Esophagus squamous epithelium (tissue), 5 donors: ENCODE results near the gene CROCC2. TPM values are rescaled to one million over a fixed set of nuclear protein-coding genes. Genes with fewer than 3 reads are reported as not detected.

Experiments
- DNase-seq: peaks from one replicate; lab custom pipeline; 2025; lab: John Stamatoyannopoulos, UW
- H3K27ac ChIP-seq, 4 donors: fragments of 200-600 bp; sonication (generic); one replicate each; pipeline ENCODE4 v1.5.1; 2016 to 2019; ENCODE audit warnings: mild to moderate bottlenecking in 1 of 4
- H3K27me3 ChIP-seq, 4 donors: fragments of 200-600 bp; sonication (generic); 1 replicate in 3 of 4; 2 replicates in 1 of 4; pipeline versions ENCODE4 v1.5.1 to v1.6.0; 2017 to 2021; ENCODE audit warnings: antibody characterized with exemption in 1 of 4
- H3K36me3 ChIP-seq, 3 donors: fragments of 200-600 bp; sonication (generic); one replicate each; pipeline ENCODE4 v1.5.1; 2016 to 2019
- H3K4me1 ChIP-seq, 3 donors: fragments of 200-600 bp; sonication (generic); one replicate each; pipeline ENCODE4 v1.5.1; 2017 to 2019
- H3K4me3 ChIP-seq, 4 donors: fragments of 200-600 bp; sonication (generic); 1 replicate in 3 of 4; 2 replicates in 1 of 4; pipeline ENCODE4 v1.5.1; 2016 to 2019; ENCODE audit warnings: mild to moderate bottlenecking in 2 of 4, moderate library complexity in 1 of 4
- H3K9me3 ChIP-seq, 3 donors: fragments of 200-600 bp; sonication (generic); one replicate each; pipeline ENCODE4 v1.5.1; 2016 to 2019
- POLR2A ChIP-seq, 4 donors: fragments of 450-650 bp; IDR thresholded peaks; one replicate each; pipeline ENCODE4 v1.6.1; 2017; ENCODE audit warnings: antibody characterized with exemption in 4 of 4, mild to moderate bottlenecking in 4 of 4, moderate library complexity in 3 of 4
- WGBS, 2 donors: methylation state at CpG; one replicate each; pipeline ENCODE4 v1.1.5; 2018; 5-methylcytosine and 5-hydroxymethylcytosine counted together
- intact Hi-C: fragments of 100-400 bp; cut with DNase I; formaldehyde crosslinking; loops from one replicate; pipeline ENCODE4 v1.15.0; 2022
- total RNA-seq, 4 donors: library from RNA; depleted of rRNA; stranded (reverse); fragments of >200 nt; gene quantifications; one replicate each; pipeline ENCODE4 v1.1.0, GENCODE V29; 2016
- TF ChIP-seq, protein P1 (sequence below), 6 experiments: fragments of 450-650 bp in 4 of 6; fragments of 200-600 bp in 2 of 6; sonication (generic) in 2 of 6; IDR thresholded peaks; one replicate each; pipeline ENCODE4 v1.5.1; 2016 to 2019; ENCODE audit warnings: antibody characterized with exemption in 6 of 6, mild to moderate bottlenecking in 4 of 6, moderate library complexity in 4 of 6
- donor health status: DM: yes; HTN: yes; CAD: no.

The CROCC2 gene
- total RNA-seq, 4 donors from 2014 or later: not detected

DNA sequence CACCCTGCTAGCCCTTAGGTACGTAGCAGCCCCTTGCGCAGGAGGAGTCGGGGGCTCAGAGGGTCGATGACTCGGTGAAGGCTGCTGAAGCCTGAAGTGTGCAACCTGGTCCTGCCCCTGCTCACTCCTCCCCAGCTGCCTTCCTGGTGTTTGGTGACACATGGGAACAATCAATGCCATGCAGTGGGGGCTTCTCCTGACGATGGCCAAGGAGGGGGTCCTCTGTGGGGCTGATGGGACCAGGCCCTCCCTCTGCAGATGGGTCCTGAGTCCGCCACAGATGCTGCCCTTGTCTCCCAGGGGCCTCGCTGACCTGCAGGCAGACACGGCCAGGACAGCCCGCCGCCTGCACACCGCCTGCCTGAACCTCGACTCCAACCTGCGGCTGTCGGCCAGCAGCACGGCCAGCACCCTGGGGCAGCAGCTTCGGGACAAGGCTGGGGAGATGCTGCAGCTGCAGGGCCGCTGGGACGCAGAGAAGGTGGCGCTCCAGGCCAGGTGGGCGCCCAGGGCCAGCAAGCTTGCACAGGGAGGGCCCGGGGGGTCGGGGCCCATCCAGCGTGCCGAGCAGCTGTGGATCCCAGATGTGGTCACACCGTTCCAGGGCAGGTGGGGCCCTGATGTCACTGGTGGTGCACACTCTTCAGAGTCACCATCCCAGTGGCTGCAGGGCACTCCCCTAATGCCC is 24.6 kb downstream of the CROCC2 start:
- Histone ChIP-seq H3K36me3 (no peaks in the 10 kb centered on the region), H3K4me1 (peaks cover 0 to 3% (median 0%) of the 10 kb centered on the region in 3 donors), H3K4me3 (no peak overlapping the region), H3K27me3 (peaks cover 0 to 26% (median 0%) of the 10 kb centered on the region in 4 donors), H3K9me3 (no peaks in the 10 kb centered on the region), H3K27ac (no peak overlapping the region)
- 90 to 95% methylated on average over 5 to 10 of the region's 26 CpGs for WGBS, 2 donors
- intact Hi-C loops: no loop called here
- DNase-seq: no peak
- TF ChIP-seq, protein P1, sequence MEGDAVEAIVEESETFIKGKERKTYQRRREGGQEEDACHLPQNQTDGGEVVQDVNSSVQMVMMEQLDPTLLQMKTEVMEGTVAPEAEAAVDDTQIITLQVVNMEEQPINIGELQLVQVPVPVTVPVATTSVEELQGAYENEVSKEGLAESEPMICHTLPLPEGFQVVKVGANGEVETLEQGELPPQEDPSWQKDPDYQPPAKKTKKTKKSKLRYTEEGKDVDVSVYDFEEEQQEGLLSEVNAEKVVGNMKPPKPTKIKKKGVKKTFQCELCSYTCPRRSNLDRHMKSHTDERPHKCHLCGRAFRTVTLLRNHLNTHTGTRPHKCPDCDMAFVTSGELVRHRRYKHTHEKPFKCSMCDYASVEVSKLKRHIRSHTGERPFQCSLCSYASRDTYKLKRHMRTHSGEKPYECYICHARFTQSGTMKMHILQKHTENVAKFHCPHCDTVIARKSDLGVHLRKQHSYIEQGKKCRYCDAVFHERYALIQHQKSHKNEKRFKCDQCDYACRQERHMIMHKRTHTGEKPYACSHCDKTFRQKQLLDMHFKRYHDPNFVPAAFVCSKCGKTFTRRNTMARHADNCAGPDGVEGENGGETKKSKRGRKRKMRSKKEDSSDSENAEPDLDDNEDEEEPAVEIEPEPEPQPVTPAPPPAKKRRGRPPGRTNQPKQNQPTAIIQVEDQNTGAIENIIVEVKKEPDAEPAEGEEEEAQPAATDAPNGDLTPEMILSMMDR (IDR thresholded peaks at IDR 0.05): no peak
- TF ChIP-seq POLR2A (IDR thresholded peaks at IDR 0.05): no peak

DNA sequence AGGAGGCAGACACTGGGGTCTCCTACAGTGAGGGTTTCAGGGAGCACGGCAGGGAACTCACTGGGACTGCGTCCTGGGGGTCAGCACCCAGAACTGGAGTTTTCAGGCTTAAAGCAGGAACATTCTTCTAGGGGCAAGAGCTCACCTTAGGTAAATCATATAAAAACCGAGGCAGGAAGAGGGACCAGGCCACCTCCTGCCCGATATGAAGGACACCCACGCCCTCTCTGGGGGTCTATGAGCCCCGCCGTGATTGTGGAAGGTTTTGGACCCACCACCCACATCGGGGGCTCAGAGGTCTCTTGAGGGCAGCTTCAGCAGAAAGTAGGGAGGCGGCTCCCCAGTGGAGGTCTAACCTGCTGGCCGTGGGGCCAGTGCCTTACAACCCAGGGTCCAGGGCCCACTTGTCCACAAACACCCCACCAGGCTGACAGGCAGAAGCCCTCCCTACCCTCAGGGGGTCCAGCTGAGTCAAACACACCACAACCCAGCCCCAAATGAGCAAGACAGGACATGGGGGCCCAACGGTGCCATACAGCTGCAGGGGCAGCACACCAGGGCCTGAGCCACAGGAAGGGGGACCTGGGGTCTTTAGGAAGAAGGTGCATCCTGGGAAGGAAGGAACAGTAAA is 25.3 kb downstream of the CROCC2 start:
- intact Hi-C loops: no loop called here
- WGBS, 2 donors: 85% methylated on average over 8 of the region's 11 CpGs; no CpG with 5 or more reads in 1 of the 2 donors
- no peak overlapping the region for H3K27ac ChIP-seq
- no peak overlapping the region for H3K4me3 ChIP-seq
- H3K9me3 ChIP-seq: peaks cover 0 to 4% (median 0%) of the 10 kb centered on the region in 3 donors
- TF ChIP-seq POLR2A (IDR thresholded peaks at IDR 0.05): no peak
- TF ChIP-seq, protein P1 (IDR thresholded peaks at IDR 0.05): no peak
- peaks cover 0 to 26% (median 0%) of the 10 kb centered on the region in 4 donors for H3K27me3 ChIP-seq
- H3K4me1 ChIP-seq: peaks cover 0 to 3% (median 0%) of the 10 kb centered on the region in 3 donors
- H3K36me3 ChIP-seq: no peaks in the 10 kb centered on the region
- DNase-seq: no peak

- Histone ChIP-seq H3K4me3 (no peak overlapping the region), H3K36me3 (no peaks in the 10 kb centered on the region), H3K27ac (no peak overlapping the region), H3K4me1 (no peaks in the 10 kb centered on the region), H3K27me3 (peaks cover 0 to 26% (median 0%) of the 10 kb centered on the region in 4 donors), H3K9me3 (peaks cover 0 to 12% (median 0%) of the 10 kb centered on the region in 3 donors)
- intact Hi-C loops: no loop called here
- no peak for TF ChIP-seq POLR2A (IDR thresholded peaks at IDR 0.05)
- TF ChIP-seq, protein P1 (IDR thresholded peaks at IDR 0.05): no peak
- 60 to 80% methylated on average over 1 of the region's 21 CpGs for WGBS, 2 donors
- DNase-seq: no peak
Measured at GRCh38 chr2:240932001-240932723, 26.0 kb downstream of the CROCC2 start.

DNA sequence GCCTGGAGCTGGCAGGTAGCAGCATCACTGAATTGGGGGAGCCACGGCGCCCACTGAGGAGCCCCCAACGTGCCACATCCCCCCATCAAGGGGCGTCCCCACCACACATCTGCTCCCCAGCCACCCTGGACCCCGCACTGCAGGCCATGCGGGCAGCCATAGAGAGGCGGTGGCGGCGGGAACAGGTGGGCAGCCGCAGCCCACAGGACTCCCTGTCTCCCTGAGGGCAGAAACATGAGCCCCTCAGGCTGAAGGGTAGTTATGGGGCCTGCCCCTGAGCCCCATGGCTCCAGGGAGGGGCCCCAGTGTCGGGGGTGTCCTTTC is 26.6 kb downstream of the CROCC2 start:
- intact Hi-C loops: no loop called here
- no peak for DNase-seq
- no peak for TF ChIP-seq POLR2A (IDR thresholded peaks at IDR 0.05)
- TF ChIP-seq, protein P1 (IDR thresholded peaks at IDR 0.05): no peak
- H3K4me1 ChIP-seq: no peaks in the 10 kb centered on the region
- no peaks in the 10 kb centered on the region for H3K36me3 ChIP-seq
- H3K27me3 ChIP-seq: peaks cover 0 to 26% (median 0%) of the 10 kb centered on the region in 4 donors
- no CpG with 5 or more reads among the region's 11 CpGs for WGBS, 2 donors
- H3K27ac ChIP-seq: no peak overlapping the region
- peaks cover 0 to 17% (median 0%) of the 10 kb centered on the region in 3 donors for H3K9me3 ChIP-seq
- no peak overlapping the region for H3K4me3 ChIP-seq
